Vagina (tissue), 2 donors: ENCODE measurements around the gene RASGRP2. TPM values are rescaled to one million over a fixed set of nuclear protein-coding genes. Genes with fewer than 3 reads are reported as not detected.

Experiments
- DNase-seq, 2 donors: peaks; one replicate each; pipeline ENCODE4 v3.0.0-alpha.2; 2017; ENCODE audit errors: extremely low spot score in 2 of 2
- H3K27ac ChIP-seq: fragments of 200-600 bp; sonication (generic); one replicate; pipeline ENCODE4 v1.5.1; 2019
- H3K27me3 ChIP-seq: fragments of 200-600 bp; sonication (generic); one replicate; pipeline ENCODE4 v1.5.1; 2019
- H3K36me3 ChIP-seq, 2 donors: fragments of 200-600 bp; sonication (generic); one replicate each; pipeline ENCODE4 v1.5.1; 2017 to 2019
- H3K4me1 ChIP-seq: fragments of 200-600 bp; sonication (generic); one replicate; pipeline ENCODE4 v1.5.1; 2019
- H3K4me3 ChIP-seq, 2 donors: fragments of 200-600 bp; sonication (generic); 1 replicate in 1 of 2; 2 replicates in 1 of 2; pipeline ENCODE4 v1.5.1; 2016 to 2019
- H3K9me3 ChIP-seq: fragments of 200-600 bp; sonication (generic); one replicate; pipeline ENCODE4 v1.5.1; 2019
- POLR2A ChIP-seq, 2 donors: fragments of 450-650 bp; IDR thresholded peaks; one replicate each; pipeline ENCODE4 v1.6.1; 2017; ENCODE audit warnings: antibody characterized with exemption in 2 of 2, mild to moderate bottlenecking in 2 of 2, moderate library complexity in 2 of 2
- POLR2AphosphoS5 ChIP-seq, 2 donors: sonication (generic); formaldehyde crosslinking; IDR thresholded peaks; one replicate each; pipeline ENCODE4 v1.9.0; 2017; ENCODE audit warnings: antibody characterized with exemption in 2 of 2, mild to moderate bottlenecking in 2 of 2, low read depth in 1 of 2; ENCODE audit not compliant: insufficient read depth in 1 of 2
- intact Hi-C: fragments of 100-400 bp; cut with DNase I; formaldehyde crosslinking; loops from one replicate; pipeline ENCODE4 v1.15.1; 2023
- total RNA-seq: library from RNA; depleted of rRNA; stranded (reverse); fragments of >200 nt; gene quantifications from one replicate; pipeline ENCODE4 v1.2.3, GENCODE V29; 2016
- TF ChIP-seq, protein P1 (sequence below), 3 experiments: fragments of 450-650 bp in 2 of 3; fragments of 200-600 bp in 1 of 3; sonication (generic) in 1 of 3; IDR thresholded peaks; one replicate each; pipeline ENCODE4 v1.5.1; 2017 to 2019; ENCODE audit warnings: antibody characterized with exemption in 3 of 3, mild to moderate bottlenecking in 2 of 3, moderate library complexity in 2 of 3

The RASGRP2 gene
- total RNA-seq, 1 donor from 2014 or later = 27.5 TPM

DNA sequence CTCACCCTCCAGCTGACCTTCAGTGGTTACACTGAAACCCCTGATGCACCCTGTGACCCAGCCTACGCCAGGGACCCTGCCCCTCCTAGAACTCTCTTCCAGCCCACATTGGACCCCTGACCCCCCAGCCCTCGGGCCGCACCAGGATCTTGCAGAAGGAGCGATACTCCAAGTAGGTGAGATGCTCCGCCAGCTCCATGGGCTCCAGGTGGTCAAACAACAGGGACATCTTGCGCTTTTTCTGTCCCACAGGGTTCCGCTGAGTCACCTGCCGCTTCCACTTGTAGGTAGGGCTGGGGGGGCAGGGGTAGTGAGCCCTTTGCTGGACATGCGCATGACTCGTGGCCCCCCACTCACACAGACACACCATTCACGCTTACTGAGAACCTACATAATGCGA lies 4.1 kb downstream of the RASGRP2 start:
- DNase-seq = no peak
- Histone ChIP-seq H3K27ac (no peak overlapping the region), H3K4me3 (no peak overlapping the region), H3K36me3 (no peaks in the 10 kb centered on the region), H3K4me1 (peaks cover 33% of the 10 kb centered on the region), H3K27me3 (peaks cover 7% of the 10 kb centered on the region), H3K9me3 (no peaks in the 10 kb centered on the region)
- intact Hi-C loops = loop anchor here (5.0 kb wide), 1 partner anchor 37 kb away; the partner anchor contains the start of gene SF1
- TF ChIP-seq POLR2AphosphoS5 (IDR thresholded peaks at IDR 0.05; ENCODE audit: insufficient read depth in 1 of 2, low read depth in 1 of 2) (no peak), POLR2A (IDR thresholded peaks at IDR 0.05) (no peak)
- TF ChIP-seq, protein P1, sequence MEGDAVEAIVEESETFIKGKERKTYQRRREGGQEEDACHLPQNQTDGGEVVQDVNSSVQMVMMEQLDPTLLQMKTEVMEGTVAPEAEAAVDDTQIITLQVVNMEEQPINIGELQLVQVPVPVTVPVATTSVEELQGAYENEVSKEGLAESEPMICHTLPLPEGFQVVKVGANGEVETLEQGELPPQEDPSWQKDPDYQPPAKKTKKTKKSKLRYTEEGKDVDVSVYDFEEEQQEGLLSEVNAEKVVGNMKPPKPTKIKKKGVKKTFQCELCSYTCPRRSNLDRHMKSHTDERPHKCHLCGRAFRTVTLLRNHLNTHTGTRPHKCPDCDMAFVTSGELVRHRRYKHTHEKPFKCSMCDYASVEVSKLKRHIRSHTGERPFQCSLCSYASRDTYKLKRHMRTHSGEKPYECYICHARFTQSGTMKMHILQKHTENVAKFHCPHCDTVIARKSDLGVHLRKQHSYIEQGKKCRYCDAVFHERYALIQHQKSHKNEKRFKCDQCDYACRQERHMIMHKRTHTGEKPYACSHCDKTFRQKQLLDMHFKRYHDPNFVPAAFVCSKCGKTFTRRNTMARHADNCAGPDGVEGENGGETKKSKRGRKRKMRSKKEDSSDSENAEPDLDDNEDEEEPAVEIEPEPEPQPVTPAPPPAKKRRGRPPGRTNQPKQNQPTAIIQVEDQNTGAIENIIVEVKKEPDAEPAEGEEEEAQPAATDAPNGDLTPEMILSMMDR (IDR thresholded peaks at IDR 0.05) = no peak

DNA sequence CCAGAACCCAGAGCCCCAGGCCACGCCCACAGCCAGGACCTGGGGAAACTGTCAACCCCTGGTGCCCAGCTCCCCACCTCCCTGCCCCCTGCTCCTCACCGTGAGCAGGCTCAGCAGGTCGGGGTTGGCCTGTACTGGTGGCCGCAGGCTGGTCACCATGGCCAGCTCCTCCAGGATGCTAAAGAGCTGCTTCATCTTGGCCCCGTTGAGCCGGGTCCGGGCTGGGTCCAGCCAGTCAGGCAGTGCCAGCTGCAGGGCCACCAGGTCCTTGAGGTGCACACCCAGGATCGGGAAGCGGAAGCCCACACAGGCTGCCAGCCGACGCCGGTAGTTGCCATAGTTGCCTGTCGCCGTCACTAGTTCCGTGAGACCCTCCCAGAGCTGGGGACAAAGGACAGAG lies 7.3 kb downstream of the RASGRP2 start:
- Histone ChIP-seq H3K4me3 (no peak overlapping the region), H3K9me3 (no peaks in the 10 kb centered on the region), H3K36me3 (no peaks in the 10 kb centered on the region), H3K27me3 (peaks cover 1% of the 10 kb centered on the region), H3K27ac (no peak overlapping the region), H3K4me1 (peaks cover 5% of the 10 kb centered on the region)
- DNase-seq = no peak
- TF ChIP-seq POLR2A (IDR thresholded peaks at IDR 0.05) = no peak
- TF ChIP-seq, protein P1 (IDR thresholded peaks at IDR 0.05) = no peak
- TF ChIP-seq POLR2AphosphoS5 (IDR thresholded peaks at IDR 0.05; ENCODE audit: insufficient read depth in 1 of 2, low read depth in 1 of 2) = no peak
- intact Hi-C loops = no loop called here

DNA sequence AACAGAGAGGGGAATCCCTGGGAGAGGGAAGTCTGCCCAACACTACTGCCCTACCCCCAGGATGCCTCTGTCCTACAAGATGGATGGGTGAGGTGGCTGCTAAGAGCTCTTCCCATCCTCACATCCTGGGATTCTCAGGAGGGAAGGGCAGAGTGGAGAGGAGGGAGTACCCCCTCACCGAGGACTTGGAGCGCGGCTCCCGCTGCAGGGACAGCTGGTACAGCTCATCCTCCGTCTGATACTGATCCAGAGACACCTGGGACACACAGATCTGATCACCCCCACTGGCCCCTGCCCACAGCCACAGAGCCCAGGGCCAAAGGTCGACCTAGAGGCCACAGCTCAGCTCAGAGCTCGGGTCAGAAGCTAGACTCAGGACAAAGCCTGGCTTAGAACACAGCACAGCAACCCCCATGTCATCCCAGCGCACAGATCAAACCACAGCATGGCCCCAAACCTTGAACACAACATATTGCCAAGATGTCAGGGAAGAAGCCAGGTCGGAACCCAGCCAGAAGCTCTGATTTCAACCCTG lies 8.2 kb downstream of the RASGRP2 start:
- no peak for DNase-seq

DNA sequence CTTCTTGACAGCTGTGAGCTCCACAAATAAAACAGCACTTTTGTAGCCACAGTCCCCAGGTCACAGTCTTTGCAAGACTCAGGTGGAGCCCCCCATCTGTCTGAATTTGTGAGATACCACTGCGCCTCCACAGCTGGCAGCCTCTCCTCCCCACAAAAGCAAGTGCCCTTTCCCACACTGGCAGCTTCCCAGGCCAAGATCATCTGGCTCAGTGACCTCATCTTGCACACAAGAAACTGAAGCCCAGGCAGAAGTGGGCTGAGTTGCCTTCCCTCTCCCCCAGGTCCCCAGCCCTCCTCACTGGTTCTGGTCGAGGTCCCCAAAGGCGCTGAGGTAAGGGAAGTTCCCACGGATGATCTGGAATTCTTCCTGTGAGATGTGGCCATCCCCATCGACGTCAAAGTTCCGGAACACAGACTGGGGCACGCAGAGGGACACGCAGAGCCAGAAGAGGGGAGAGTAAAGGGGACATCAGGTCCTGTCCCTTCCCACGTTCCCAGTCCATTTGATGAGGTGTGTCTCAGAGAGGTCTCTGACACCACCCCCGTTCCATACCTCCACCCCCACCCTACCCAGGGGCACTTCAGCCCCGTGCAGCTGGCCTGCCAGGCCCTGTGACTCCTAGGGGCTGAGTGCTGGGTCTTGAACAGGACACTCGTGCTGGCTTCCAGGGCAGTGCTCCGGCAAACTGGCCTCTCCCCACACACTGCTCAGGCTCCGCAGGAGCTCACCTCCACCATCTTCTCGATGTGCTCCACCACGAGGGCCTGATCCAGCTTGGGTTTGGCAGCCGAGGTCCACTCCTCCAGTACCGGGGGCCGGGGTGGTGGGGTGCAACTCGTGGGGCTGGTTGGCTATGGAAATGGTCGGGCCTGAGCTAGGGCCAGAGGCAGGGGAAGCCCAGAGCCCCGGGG lies 8.9 kb downstream of the RASGRP2 start:
- intact Hi-C loops = no loop called here
- Histone ChIP-seq H3K27ac (no peak overlapping the region), H3K27me3 (no peaks in the 10 kb centered on the region)

More for the DNA sequence above, 8.2 kb downstream of the RASGRP2 start:
- Histone ChIP-seq H3K9me3 (no peaks in the 10 kb centered on the region), H3K4me3 (no peak overlapping the region), H3K27ac (no peak overlapping the region), H3K27me3 (no peaks in the 10 kb centered on the region), H3K36me3 (no peaks in the 10 kb centered on the region), H3K4me1 (no peaks in the 10 kb centered on the region)
- intact Hi-C loops = no loop called here
- TF ChIP-seq POLR2AphosphoS5 (IDR thresholded peaks at IDR 0.05; ENCODE audit: insufficient read depth in 1 of 2, low read depth in 1 of 2) (no peak), POLR2A (IDR thresholded peaks at IDR 0.05) (no peak)

DNA sequence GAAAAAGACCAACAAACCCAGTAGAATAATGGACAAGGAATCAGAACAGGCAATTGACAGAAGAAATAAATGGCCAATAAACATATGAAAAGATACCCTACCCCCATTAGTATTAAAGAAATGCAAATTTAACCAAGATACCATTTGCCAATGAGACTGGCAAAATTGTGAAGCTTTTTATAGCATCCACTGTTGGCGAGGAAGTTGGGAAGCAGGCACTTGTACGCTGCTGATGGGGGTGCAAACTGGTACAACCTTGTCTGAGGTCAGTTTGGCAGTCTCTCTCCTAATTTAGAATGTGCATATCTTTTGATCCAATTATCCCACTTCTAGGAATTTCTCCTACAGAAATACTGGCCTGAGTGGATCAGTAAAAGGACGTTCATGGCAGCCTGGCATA lies 12.3 kb downstream of the RASGRP2 start:
- intact Hi-C loops = no loop called here
- Histone ChIP-seq H3K36me3 (no peaks in the 10 kb centered on the region), H3K27ac (no peak overlapping the region), H3K27me3 (no peaks in the 10 kb centered on the region), H3K4me1 (no peaks in the 10 kb centered on the region), H3K4me3 (no peak overlapping the region), H3K9me3 (no peaks in the 10 kb centered on the region)
- TF ChIP-seq POLR2AphosphoS5 (IDR thresholded peaks at IDR 0.05; ENCODE audit: insufficient read depth in 1 of 2, low read depth in 1 of 2) = no peak
- TF ChIP-seq, protein P1 (IDR thresholded peaks at IDR 0.05) = no peak
- no peak for TF ChIP-seq POLR2A (IDR thresholded peaks at IDR 0.05)
- no peak for DNase-seq

More for the DNA sequence above, 8.9 kb downstream of the RASGRP2 start:
- DNase-seq = no peak
- Histone ChIP-seq H3K4me1 (no peaks in the 10 kb centered on the region), H3K9me3 (no peaks in the 10 kb centered on the region), H3K36me3 (no peaks in the 10 kb centered on the region), H3K4me3 (no peak overlapping the region)
- TF ChIP-seq POLR2AphosphoS5 (IDR thresholded peaks at IDR 0.05; ENCODE audit: insufficient read depth in 1 of 2, low read depth in 1 of 2) = no peak
